ENCODE results near the gene CRISP1. TPM values are rescaled to one million over a fixed set of nuclear protein-coding genes. Genes with fewer than 3 reads are reported as not detected.

CRISP1 gene, protein sequence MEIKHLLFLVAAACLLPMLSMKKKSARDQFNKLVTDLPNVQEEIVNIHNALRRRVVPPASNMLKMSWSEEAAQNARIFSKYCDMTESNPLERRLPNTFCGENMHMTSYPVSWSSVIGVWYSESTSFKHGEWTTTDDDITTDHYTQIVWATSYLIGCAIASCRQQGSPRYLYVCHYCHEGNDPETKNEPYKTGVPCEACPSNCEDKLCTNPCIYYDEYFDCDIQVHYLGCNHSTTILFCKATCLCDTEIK
- total RNA-seq: not detected

DNA sequence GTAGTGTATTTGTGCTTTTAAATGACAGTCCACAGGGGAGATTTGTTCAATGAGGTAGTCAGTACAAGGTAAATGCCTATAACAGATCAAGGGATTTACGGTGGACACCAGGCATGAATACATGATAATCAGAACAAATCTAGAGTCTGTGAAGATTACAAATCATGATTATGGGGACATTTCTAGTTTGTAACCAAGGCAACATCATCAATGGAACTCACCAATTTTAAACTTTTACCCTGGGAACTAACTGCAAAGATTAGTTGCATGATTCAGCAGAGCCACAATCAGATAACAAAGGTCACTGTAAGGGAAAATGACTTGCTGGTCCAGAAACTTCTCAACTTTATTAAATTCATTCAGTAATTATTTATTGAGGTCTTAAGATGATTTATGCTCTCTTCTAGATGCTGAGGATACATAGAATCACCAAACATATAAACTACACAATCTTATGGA is at the start of gene CRISP1:
CRISP1 (minus strand) TSS at position 51 of the 459 bp plus-strand sequence. CDS start 9,135 bp downstream, outside the sequence.
- Histone ChIP-seq H3K4me3 (no peak within 1 kb of the TSS), H3K4me1 (no peaks in the 10 kb centered on the region), H3K27me3 (no peaks in the 10 kb centered on the region), H3K36me3 (no peaks in the 10 kb centered on the region), H3K9me3 (peaks cover 0 to 5% (median 0%) of the 10 kb centered on the region in 3 donors), H3K27ac (no peak within 1 kb of the TSS)
- intact Hi-C loops (cut with DNase I): no loop called here
- no peak for DNase-seq
- TF ChIP-seq, protein P1, sequence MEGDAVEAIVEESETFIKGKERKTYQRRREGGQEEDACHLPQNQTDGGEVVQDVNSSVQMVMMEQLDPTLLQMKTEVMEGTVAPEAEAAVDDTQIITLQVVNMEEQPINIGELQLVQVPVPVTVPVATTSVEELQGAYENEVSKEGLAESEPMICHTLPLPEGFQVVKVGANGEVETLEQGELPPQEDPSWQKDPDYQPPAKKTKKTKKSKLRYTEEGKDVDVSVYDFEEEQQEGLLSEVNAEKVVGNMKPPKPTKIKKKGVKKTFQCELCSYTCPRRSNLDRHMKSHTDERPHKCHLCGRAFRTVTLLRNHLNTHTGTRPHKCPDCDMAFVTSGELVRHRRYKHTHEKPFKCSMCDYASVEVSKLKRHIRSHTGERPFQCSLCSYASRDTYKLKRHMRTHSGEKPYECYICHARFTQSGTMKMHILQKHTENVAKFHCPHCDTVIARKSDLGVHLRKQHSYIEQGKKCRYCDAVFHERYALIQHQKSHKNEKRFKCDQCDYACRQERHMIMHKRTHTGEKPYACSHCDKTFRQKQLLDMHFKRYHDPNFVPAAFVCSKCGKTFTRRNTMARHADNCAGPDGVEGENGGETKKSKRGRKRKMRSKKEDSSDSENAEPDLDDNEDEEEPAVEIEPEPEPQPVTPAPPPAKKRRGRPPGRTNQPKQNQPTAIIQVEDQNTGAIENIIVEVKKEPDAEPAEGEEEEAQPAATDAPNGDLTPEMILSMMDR (IDR thresholded peaks at IDR 0.05): no peak
- no peak for TF ChIP-seq POLR2A (IDR thresholded peaks at IDR 0.05)
- WGBS, 2 donors: 70 to 84% methylated on average over 1 of the region's 1 CpG

DNA sequence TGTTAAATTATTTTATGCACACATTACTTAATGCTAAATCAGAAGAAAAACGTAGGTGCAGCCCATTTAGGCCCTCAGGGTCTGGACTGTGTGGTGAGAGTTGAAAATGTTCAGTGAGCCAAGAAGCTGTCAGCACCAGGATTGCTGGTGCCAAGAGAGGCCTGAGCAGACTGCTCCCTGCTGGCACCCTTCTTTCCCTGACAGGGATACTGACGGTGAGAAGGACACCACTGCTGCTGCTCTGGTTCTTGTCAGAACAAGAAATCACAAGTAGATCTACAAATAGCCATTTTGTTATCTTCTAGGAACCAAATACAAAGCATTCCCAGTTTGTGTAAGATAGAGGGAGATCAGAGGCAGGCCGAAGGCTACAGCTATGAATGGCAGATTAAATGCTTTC is 48.7 kb upstream of the CRISP1 start:
- 11 to 13% methylated on average over 3 of the region's 3 CpGs for WGBS, 2 donors
- DNase-seq: no peak
- Histone ChIP-seq H3K9me3 (no peaks in the 10 kb centered on the region), H3K4me3 (no peak overlapping the region), H3K27ac (no peak overlapping the region), H3K4me1 (peaks cover 0 to 21% (median 3%) of the 10 kb centered on the region in 3 donors), H3K36me3 (no peaks in the 10 kb centered on the region), H3K27me3 (no peaks in the 10 kb centered on the region)
- TF ChIP-seq POLR2A (IDR thresholded peaks at IDR 0.05): no peak
- TF ChIP-seq, protein P1 (IDR thresholded peaks at IDR 0.05): no peak
- intact Hi-C loops (cut with DNase I): no loop called here

DNA sequence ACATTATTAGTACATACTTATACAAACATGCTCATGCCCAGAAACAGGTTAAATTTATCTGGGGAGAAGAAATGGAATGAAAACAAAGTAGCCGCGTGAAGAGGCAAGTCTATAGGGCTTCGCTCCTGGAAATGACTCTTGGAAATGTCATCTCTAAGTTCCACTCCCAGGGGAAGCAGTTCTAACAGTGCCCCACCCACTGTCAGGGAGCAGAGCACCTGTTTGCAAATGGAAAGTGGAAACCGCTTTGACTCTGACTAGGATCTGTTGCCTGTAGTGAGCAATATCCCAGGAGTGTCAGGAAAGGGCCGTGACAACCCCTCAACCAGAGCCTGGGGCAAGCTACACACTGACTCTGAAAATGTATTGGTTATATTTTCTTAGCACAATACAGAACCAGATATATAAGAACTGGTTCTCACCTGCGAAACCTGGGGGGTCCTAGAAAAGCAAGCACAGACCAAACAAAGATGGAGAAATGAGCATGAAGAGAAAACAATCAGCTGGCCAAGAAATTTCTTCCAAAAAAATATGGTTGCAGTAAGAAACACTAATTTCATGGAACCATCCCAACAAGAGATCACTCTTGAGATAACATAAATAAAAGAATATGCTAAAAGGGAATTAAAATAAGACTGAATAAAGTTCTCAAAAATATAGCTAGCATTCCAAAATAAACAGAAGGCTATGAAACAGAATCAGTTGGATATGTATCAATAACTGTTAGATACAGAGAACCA is 47.5 kb upstream of the CRISP1 start:
- Histone ChIP-seq H3K27me3 (no peaks in the 10 kb centered on the region), H3K4me3 (no peak overlapping the region), H3K36me3 (no peaks in the 10 kb centered on the region), H3K27ac (no peak overlapping the region), H3K9me3 (no peaks in the 10 kb centered on the region), H3K4me1 (peaks cover 0 to 21% (median 3%) of the 10 kb centered on the region in 3 donors)
- 42 to 45% methylated on average over 6 of the region's 6 CpGs for WGBS, 2 donors
- intact Hi-C loops (cut with DNase I): no loop called here
- DNase-seq: no peak
- TF ChIP-seq POLR2A (IDR thresholded peaks at IDR 0.05): no peak
- TF ChIP-seq, protein P1 (IDR thresholded peaks at IDR 0.05): no peak

DNA sequence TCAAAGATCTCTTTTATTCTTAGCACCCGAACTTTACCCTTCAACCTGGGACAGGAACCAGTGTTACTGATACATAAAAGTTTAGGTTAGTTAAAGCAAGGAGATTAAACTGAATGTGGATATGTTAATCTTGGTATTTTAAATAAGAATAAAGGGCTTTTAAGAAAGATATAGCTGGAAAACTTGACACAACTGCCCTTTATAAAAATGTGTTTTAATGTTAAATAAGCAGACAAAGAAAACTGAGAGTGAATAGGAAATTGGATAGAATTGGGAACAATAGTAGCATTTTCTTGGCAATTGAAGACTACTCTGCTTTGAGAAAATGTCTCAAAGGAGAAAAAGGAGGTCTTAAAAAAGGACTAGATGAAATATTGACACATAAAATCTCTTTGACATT is 45.9 kb upstream of the CRISP1 start:
- intact Hi-C loops (cut with DNase I): no loop called here
- no peak overlapping the region for H3K4me3 ChIP-seq
- peaks cover 0 to 21% (median 3%) of the 10 kb centered on the region in 3 donors for H3K4me1 ChIP-seq
- H3K27me3 ChIP-seq: no peaks in the 10 kb centered on the region
- TF ChIP-seq POLR2A (IDR thresholded peaks at IDR 0.05): no peak
- TF ChIP-seq, protein P1 (IDR thresholded peaks at IDR 0.05): no peak
- 55 to 72% methylated on average over 1 of the region's 1 CpG for WGBS, 2 donors
- no peak for DNase-seq
- H3K36me3 ChIP-seq: no peaks in the 10 kb centered on the region
- no peaks in the 10 kb centered on the region for H3K9me3 ChIP-seq
- H3K27ac ChIP-seq: no peak overlapping the region

DNA sequence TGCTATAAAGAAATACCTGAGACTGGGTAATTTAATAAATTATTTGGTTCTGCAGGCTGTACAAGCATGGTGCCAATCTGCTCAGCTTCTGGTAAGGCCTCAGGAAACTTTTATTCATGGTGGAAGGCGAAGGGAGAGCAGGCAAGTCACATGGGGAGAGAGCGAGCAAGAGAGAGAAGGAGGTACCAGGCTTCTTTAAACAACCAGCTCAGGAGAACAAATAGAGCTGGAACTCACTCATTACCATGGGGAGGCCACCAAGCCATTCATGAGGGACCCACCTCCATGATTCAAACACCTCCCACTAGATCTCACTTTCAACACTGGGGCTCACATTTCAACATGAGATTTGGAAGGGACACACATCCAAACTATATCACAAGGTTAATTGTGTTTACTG is 44.9 kb upstream of the CRISP1 start:
- no peaks in the 10 kb centered on the region for H3K36me3 ChIP-seq
- H3K27me3 ChIP-seq: no peaks in the 10 kb centered on the region
- DNase-seq: no peak

More for the DNA sequence above, 44.9 kb upstream of the CRISP1 start:
- Histone ChIP-seq H3K4me1 (peaks cover 0 to 21% (median 3%) of the 10 kb centered on the region in 3 donors), H3K4me3 (no peak overlapping the region), H3K9me3 (no peaks in the 10 kb centered on the region), H3K27ac (no peak overlapping the region)
- no peak for TF ChIP-seq POLR2A (IDR thresholded peaks at IDR 0.05)
- WGBS, 2 donors: 80 to 84% methylated on average over 2 of the region's 2 CpGs
- intact Hi-C loops (cut with DNase I): no loop called here

Measured in esophagus squamous epithelium (tissue), 5 donors.